H1 (cell line): Measurements from ENCODE around the gene KRTAP5-8. TPM values are rescaled to one million over a fixed set of nuclear protein-coding genes. Genes with fewer than 3 reads are reported as not detected.

Experiments
- BACH1 ChIP-seq: IDR thresholded peaks from 2 replicates; pipeline ENCODE4 v1.6.1; 2012; ENCODE audit warnings: low read length, improper control_type of control experiment
- CBX8 ChIP-seq: fragments of 300-800, 300-1000 bp; sonication (generic); IDR thresholded peaks from 2 replicates; pipeline ENCODE4 v1.7.1; 2016; ENCODE audit warnings: low read depth, low read length, borderline replicate concordance
- FOSL1 ChIP-seq: IDR thresholded peaks from 2 replicates; pipeline ENCODE4 v1.6.1; 2011; ENCODE audit warnings: mild to moderate bottlenecking, low read depth, low read length, moderate library complexity; ENCODE audit not compliant: insufficient read depth
- HDAC2 ChIP-seq, 2 experiments: fragments of 300-600 bp in 1 of 2; sonication (generic) in 1 of 2; IDR thresholded peaks; 2 replicates each; pipeline ENCODE4 v1.6.1; 2011 to 2012; ENCODE audit warnings: low read depth in 2 of 2, low read length in 2 of 2, mild to moderate bottlenecking in 2 of 2, moderate library complexity in 2 of 2, borderline replicate concordance in 1 of 2, inconsistent platforms in 1 of 2
- KDM1A ChIP-seq: fragments of 200-600, 300-600 bp; sonication (generic); IDR thresholded peaks from 2 replicates; pipeline ENCODE4 v1.7.1; 2016; ENCODE audit warnings: mild to moderate bottlenecking, low read length, borderline replicate concordance
- NRF1 ChIP-seq: IDR thresholded peaks from 2 replicates; pipeline ENCODE4 v1.6.1; 2011; ENCODE audit warnings: mild to moderate bottlenecking, low read depth, low read length, improper control_type of control experiment
- SIRT6 ChIP-seq: IDR thresholded peaks from one replicate; pipeline ENCODE4 v1.7.1; 2012; ENCODE audit warnings: low read length, inconsistent platforms
- polyA plus RNA-seq, 7 experiments: library from polyadenylated mRNA; depleted of rRNA in 3 of 7; stranded (reverse) in 5 of 7; unstranded in 2 of 7; fragments of >200 nt in 5 of 7; fragments of 200-250 nt in 2 of 7; gene quantifications; 1 replicate in 5 of 7; 2 replicates in 1 of 7; 4 replicates in 1 of 7; pipeline versions ENCODE4 v1.2.1 to v1.2.3, GENCODE V29; 2011 to 2013; ENCODE audit warnings: missing spikeins in 2 of 7, mixed read lengths in 2 of 7
- total RNA-seq: library from RNA; stranded (reverse); fragmentation: NEBNext Ultra II Directional; extraction: Animal tissue kit (Norgen Biotek cat#: 25700); gene quantifications from 2 replicates; pipeline ENCODE4 v1.2.1, GENCODE V29; 2021
- TF ChIP-seq, protein P1 (sequence below): fragments of 300-600 bp; sonication (generic); IDR thresholded peaks from 2 replicates; pipeline ENCODE4 v1.7.1; 2012; ENCODE audit warnings: low read length, moderate library complexity, mild to moderate bottlenecking, inconsistent platforms; ENCODE audit not compliant: insufficient replicate concordance
- TF ChIP-seq, protein P2 (sequence below): IDR thresholded peaks from 2 replicates; pipeline ENCODE4 v1.6.1; 2012; ENCODE audit warnings: low read length, inconsistent platforms
- TF ChIP-seq, protein P3 (sequence below): IDR thresholded peaks from 2 replicates; pipeline ENCODE4 v1.6.1; 2012; ENCODE audit warnings: inconsistent platforms

KRTAP5-8 gene
- total and polyA plus RNA-seq, 2 of the 8 experiments (the other 6 are each of a cell fraction or from before 2014, with no cell fraction given) = not detected

DNA sequence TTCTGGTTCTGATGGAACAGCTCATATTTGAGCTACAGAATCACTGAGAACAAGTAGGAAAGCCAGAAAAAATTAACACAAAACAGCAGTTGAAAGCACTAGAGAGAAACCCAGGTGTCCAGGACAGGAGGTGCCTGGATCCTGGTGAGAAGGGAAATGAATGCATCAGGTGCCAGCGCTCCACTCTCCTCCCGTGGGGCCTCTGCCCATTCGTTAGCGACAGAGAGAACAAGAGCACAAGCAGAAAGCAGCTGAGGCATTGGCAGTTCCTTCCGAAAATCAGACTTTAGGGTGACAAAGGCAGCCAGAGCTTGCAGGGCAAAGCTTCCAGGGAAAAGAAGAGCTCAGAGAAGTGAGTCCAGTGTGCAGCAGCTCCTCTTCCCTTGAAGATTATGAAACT is 30.7 kb upstream of the KRTAP5-8 start (continued):
- TF ChIP-seq, protein P1, sequence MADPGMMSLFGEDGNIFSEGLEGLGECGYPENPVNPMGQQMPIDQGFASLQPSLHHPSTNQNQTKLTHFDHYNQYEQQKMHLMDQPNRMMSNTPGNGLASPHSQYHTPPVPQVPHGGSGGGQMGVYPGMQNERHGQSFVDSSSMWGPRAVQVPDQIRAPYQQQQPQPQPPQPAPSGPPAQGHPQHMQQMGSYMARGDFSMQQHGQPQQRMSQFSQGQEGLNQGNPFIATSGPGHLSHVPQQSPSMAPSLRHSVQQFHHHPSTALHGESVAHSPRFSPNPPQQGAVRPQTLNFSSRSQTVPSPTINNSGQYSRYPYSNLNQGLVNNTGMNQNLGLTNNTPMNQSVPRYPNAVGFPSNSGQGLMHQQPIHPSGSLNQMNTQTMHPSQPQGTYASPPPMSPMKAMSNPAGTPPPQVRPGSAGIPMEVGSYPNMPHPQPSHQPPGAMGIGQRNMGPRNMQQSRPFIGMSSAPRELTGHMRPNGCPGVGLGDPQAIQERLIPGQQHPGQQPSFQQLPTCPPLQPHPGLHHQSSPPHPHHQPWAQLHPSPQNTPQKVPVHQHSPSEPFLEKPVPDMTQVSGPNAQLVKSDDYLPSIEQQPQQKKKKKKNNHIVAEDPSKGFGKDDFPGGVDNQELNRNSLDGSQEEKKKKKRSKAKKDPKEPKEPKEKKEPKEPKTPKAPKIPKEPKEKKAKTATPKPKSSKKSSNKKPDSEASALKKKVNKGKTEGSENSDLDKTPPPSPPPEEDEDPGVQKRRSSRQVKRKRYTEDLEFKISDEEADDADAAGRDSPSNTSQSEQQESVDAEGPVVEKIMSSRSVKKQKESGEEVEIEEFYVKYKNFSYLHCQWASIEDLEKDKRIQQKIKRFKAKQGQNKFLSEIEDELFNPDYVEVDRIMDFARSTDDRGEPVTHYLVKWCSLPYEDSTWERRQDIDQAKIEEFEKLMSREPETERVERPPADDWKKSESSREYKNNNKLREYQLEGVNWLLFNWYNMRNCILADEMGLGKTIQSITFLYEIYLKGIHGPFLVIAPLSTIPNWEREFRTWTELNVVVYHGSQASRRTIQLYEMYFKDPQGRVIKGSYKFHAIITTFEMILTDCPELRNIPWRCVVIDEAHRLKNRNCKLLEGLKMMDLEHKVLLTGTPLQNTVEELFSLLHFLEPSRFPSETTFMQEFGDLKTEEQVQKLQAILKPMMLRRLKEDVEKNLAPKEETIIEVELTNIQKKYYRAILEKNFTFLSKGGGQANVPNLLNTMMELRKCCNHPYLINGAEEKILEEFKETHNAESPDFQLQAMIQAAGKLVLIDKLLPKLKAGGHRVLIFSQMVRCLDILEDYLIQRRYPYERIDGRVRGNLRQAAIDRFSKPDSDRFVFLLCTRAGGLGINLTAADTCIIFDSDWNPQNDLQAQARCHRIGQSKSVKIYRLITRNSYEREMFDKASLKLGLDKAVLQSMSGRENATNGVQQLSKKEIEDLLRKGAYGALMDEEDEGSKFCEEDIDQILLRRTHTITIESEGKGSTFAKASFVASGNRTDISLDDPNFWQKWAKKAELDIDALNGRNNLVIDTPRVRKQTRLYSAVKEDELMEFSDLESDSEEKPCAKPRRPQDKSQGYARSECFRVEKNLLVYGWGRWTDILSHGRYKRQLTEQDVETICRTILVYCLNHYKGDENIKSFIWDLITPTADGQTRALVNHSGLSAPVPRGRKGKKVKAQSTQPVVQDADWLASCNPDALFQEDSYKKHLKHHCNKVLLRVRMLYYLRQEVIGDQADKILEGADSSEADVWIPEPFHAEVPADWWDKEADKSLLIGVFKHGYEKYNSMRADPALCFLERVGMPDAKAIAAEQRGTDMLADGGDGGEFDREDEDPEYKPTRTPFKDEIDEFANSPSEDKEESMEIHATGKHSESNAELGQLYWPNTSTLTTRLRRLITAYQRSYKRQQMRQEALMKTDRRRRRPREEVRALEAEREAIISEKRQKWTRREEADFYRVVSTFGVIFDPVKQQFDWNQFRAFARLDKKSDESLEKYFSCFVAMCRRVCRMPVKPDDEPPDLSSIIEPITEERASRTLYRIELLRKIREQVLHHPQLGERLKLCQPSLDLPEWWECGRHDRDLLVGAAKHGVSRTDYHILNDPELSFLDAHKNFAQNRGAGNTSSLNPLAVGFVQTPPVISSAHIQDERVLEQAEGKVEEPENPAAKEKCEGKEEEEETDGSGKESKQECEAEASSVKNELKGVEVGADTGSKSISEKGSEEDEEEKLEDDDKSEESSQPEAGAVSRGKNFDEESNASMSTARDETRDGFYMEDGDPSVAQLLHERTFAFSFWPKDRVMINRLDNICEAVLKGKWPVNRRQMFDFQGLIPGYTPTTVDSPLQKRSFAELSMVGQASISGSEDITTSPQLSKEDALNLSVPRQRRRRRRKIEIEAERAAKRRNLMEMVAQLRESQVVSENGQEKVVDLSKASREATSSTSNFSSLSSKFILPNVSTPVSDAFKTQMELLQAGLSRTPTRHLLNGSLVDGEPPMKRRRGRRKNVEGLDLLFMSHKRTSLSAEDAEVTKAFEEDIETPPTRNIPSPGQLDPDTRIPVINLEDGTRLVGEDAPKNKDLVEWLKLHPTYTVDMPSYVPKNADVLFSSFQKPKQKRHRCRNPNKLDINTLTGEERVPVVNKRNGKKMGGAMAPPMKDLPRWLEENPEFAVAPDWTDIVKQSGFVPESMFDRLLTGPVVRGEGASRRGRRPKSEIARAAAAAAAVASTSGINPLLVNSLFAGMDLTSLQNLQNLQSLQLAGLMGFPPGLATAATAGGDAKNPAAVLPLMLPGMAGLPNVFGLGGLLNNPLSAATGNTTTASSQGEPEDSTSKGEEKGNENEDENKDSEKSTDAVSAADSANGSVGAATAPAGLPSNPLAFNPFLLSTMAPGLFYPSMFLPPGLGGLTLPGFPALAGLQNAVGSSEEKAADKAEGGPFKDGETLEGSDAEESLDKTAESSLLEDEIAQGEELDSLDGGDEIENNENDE = no peak
- TF ChIP-seq, protein P2, sequence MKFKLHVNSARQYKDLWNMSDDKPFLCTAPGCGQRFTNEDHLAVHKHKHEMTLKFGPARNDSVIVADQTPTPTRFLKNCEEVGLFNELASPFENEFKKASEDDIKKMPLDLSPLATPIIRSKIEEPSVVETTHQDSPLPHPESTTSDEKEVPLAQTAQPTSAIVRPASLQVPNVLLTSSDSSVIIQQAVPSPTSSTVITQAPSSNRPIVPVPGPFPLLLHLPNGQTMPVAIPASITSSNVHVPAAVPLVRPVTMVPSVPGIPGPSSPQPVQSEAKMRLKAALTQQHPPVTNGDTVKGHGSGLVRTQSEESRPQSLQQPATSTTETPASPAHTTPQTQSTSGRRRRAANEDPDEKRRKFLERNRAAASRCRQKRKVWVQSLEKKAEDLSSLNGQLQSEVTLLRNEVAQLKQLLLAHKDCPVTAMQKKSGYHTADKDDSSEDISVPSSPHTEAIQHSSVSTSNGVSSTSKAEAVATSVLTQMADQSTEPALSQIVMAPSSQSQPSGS = no peak
- TF ChIP-seq NRF1 (no peak), SIRT6 (no peak), BACH1 (no peak), HDAC2 (IDR thresholded peaks at IDR 0.05; ENCODE audit: borderline replicate concordance in 1 of 2, low read depth in 2 of 2, low read length in 2 of 2) (no peak), CBX8 (no peak), KDM1A (no peak), FOSL1 (no peak)
- TF ChIP-seq, protein P3, sequence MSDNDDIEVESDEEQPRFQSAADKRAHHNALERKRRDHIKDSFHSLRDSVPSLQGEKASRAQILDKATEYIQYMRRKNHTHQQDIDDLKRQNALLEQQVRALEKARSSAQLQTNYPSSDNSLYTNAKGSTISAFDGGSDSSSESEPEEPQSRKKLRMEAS = no peak
